Upper lobe of left lung (tissue), 4 donors: Measurements from ENCODE around the gene DIDO1.
A peak's percentile ranks its signal among the peaks of the same experiment; 100 is the strongest.

ENCODE experiments used
- POLR2A ChIP-seq, 4 donors: fragments of 450-650 bp; IDR thresholded peaks; one replicate each; pipeline ENCODE4 v1.5.1; 2016 to 2017; ENCODE audit warnings: antibody characterized with exemption in 4 of 4, mild to moderate bottlenecking in 2 of 4
- TF ChIP-seq, protein P1 (sequence below), 6 experiments: fragments of 450-650 bp in 4 of 6; fragments of 200-600 bp in 2 of 6; sonication (generic) in 2 of 6; IDR thresholded peaks; one replicate each; pipeline ENCODE4 v1.5.1; 2016 to 2019; ENCODE audit warnings: antibody characterized with exemption in 6 of 6

DNA sequence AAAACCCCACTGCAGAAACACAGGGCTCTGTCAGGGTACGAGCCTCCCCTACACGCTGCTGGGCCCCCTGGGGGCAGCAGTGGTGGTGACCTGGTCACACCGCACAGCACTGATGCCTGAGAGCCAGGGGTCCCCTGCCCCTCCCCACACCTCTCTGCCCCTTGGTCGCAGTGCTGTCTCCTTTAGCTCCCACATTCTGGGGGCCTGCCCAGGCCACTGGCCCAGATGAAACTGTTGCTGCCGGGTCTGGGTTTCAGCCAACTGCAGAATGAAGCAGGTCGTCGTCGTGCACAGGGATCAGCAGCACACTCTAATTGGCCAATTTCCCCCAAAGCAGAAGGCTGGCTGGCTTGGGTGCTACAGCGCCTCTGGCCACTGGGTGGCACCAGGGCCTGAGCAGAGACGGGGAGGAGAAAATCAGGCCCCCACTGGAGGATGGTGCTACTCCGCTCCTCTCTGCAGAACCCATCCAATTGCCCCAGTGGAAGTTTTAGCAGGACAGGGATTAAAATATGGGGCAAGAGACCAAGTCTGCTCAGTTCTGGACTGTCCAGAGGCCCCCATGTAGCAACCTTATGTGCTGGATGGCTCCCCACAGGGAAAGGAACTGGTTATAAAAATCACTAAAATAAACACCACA is 26.1 kb downstream of the DIDO1 start:
- TF ChIP-seq POLR2A (IDR thresholded peaks at IDR 0.05): no peak
- TF ChIP-seq, protein P1, sequence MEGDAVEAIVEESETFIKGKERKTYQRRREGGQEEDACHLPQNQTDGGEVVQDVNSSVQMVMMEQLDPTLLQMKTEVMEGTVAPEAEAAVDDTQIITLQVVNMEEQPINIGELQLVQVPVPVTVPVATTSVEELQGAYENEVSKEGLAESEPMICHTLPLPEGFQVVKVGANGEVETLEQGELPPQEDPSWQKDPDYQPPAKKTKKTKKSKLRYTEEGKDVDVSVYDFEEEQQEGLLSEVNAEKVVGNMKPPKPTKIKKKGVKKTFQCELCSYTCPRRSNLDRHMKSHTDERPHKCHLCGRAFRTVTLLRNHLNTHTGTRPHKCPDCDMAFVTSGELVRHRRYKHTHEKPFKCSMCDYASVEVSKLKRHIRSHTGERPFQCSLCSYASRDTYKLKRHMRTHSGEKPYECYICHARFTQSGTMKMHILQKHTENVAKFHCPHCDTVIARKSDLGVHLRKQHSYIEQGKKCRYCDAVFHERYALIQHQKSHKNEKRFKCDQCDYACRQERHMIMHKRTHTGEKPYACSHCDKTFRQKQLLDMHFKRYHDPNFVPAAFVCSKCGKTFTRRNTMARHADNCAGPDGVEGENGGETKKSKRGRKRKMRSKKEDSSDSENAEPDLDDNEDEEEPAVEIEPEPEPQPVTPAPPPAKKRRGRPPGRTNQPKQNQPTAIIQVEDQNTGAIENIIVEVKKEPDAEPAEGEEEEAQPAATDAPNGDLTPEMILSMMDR (IDR thresholded peaks at IDR 0.05): peak; percentile 87 to 96 (median 94)
